Left ventricle myocardium inferior (tissue), 1 donor: ENCODE measurements around the gene CIRBP. TPM values are rescaled to one million over a fixed set of nuclear protein-coding genes. Genes with fewer than 3 reads are reported as not detected.
A peak's percentile ranks its signal among the peaks of the same experiment; 100 is the strongest.

Experiments
- DNase-seq: peaks from one replicate; pipeline ENCODE4 v3.0.0-alpha.2; 2020
- H3K27ac ChIP-seq: fragments of 200-600 bp; replicated peaks from 2 replicates; pipeline ENCODE4 v1.8.0; 2021
- H3K27me3 ChIP-seq: fragments of 200-600 bp; 2 replicates; pipeline ENCODE4 v1.8.0; 2021; ENCODE audit warnings: low read depth
- H3K36me3 ChIP-seq: fragments of 200-600 bp; 2 replicates; pipeline ENCODE4 v1.8.0; 2021
- H3K4me1 ChIP-seq: fragments of 200-600 bp; 2 replicates; pipeline ENCODE4 v1.8.0; 2021
- H3K4me3 ChIP-seq: fragments of 200-600 bp; 2 replicates; pipeline ENCODE4 v1.8.0; 2021; ENCODE audit warnings: mild to moderate bottlenecking, moderate library complexity
- H3K9me3 ChIP-seq: fragments of 200-600 bp; replicated peaks from 2 replicates; pipeline ENCODE4 v1.8.0; 2021
- intact Hi-C: fragments of 100-400 bp; cut with micrococcal nuclease; formaldehyde crosslinking; loops from one replicate; pipeline ENCODE4 v1.11.0; 2022
- total RNA-seq: library from RNA; stranded (reverse); fragmentation: NEBNext Ultra II Directional; extraction: Animal tissue kit (Norgen Biotek cat#: 25700); gene quantifications from one replicate; pipeline ENCODE4 v1.2.1, GENCODE V29; 2021
- TF ChIP-seq, protein P1 (sequence below): fragments of 200-600 bp; IDR thresholded peaks from 2 replicates; pipeline ENCODE4 v1.8.0; 2021; ENCODE audit warnings: antibody characterized with exemption, mild to moderate bottlenecking, borderline replicate concordance
- donor health status: DM: no; HTN: yes; CAD: no; lungs with severe emphysema.

Gene CIRBP
- total RNA-seq, 1 donor from 2014 or later = 229 TPM

DNA sequence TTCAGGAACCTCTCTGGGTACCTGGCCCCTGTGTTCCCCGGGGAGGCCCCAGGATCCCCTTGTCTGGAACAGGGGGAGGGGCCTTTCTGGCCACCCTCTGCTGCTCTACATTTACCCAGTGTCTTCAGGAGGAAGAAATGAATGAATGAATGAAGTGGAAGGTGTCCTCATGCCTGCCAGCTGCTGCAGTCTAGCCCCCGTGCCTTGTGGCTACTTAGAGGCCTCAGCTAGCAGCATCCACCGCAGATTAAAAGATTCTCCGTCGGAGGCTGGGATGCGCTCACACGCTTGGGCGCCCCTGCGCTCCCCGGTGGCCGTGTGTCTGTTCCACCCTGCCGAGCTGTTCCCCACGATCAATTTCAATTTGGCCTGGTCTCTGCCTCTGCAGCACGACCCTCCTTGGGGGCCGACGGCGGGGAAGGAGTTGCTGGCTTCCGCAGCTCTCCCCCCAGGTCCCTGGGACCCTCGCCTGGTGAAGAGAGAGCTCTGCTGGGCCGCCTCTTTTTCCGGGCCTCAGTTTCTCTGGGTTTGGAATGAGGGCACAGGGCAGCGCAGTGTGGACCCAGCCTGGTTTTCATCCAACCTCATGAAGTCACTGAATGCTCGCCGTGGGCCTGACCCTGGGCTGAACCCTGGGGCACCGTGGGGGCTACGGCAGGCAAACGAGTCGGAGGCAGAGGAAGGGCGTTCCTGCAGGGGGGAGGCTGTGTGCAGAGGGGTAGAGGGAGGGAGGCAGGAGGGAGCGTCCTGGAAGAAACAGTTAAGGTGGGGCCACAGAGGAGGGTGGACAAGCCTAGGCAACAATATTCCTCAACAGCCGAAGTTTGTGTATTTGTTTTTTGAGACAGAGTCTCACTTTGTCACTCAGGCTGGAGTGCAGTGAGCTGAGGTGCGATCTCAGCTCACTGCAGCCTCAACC lies 44.8 kb downstream of the CIRBP start:
- no peak overlapping the region for H3K4me3 ChIP-seq
- TF ChIP-seq, protein P1, sequence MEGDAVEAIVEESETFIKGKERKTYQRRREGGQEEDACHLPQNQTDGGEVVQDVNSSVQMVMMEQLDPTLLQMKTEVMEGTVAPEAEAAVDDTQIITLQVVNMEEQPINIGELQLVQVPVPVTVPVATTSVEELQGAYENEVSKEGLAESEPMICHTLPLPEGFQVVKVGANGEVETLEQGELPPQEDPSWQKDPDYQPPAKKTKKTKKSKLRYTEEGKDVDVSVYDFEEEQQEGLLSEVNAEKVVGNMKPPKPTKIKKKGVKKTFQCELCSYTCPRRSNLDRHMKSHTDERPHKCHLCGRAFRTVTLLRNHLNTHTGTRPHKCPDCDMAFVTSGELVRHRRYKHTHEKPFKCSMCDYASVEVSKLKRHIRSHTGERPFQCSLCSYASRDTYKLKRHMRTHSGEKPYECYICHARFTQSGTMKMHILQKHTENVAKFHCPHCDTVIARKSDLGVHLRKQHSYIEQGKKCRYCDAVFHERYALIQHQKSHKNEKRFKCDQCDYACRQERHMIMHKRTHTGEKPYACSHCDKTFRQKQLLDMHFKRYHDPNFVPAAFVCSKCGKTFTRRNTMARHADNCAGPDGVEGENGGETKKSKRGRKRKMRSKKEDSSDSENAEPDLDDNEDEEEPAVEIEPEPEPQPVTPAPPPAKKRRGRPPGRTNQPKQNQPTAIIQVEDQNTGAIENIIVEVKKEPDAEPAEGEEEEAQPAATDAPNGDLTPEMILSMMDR = no peak
- H3K27me3 ChIP-seq = peaks cover 95% of the 10 kb centered on the region
- no peak overlapping the region for H3K27ac ChIP-seq
- no peaks in the 10 kb centered on the region for H3K36me3 ChIP-seq
- intact Hi-C loops = no loop called here
- DNase-seq = no peak
- no peaks in the 10 kb centered on the region for H3K9me3 ChIP-seq
- H3K4me1 ChIP-seq = peaks cover 10% of the 10 kb centered on the region

DNA sequence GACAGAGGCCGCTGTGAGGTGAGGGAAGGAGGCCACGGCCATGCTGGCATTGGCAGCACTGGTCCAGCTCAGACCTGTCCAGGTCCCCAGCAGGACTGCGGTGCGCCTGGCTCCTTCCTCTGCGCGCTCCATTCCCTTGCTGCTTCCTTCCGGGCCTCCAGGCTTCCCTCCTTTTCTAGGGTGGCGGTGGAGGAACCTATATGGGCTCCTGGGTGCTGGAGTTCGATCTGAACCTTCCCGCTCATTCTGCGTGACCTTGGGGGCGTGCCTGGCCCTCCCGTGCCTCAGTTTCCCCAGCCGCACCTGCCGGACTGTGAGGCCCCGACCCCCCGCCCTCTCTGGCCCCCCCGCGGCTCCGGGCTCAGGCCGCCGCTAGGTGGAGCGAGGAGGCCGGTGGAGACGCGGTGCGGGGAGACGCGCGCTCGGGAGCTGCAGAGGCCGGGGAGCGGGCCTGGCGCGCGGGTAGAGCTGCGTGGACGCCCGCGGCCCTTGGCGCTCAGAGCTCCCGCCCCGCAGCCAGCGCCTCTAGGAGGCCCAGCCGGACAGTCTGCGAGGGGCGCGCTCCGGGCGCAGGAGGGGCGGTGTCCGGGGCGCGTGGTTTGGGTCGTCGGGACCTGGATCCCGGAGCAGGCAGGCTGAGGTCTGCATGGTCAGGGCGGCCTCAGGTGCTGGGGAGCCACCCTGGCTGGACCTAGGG lies 46.5 kb downstream of the CIRBP start:
- Histone ChIP-seq H3K4me1 (peaks cover 10% of the 10 kb centered on the region), H3K9me3 (no peaks in the 10 kb centered on the region), H3K36me3 (no peaks in the 10 kb centered on the region), H3K27ac (no peak overlapping the region), H3K27me3 (peaks cover 95% of the 10 kb centered on the region), H3K4me3 (peak overlapping the region; percentile 55)
- TF ChIP-seq, protein P1 = peak; percentile 73
- peak; percentile 53 for DNase-seq
- intact Hi-C loops = no loop called here

DNA sequence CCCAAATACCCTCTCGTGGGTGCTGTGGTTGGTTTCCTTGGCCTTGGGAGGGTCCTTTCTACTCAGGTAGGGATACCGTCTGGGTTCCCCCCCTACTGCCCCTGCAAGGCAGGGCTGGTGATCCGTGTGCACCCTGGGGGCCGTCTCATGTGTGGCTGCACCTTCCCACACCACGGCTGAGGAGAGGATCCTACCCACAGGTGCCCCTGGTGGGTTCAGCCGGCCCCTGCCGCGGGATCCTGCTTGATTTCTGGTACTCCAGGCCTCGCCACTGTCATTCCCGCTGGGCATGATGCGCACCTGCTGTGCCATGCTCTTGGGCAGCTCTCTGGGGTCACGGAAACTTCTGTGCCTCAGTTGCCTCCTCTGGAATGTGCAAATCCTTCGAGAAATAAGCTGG lies 47.3 kb downstream of the CIRBP start:
- Histone ChIP-seq H3K4me1 (peaks cover 10% of the 10 kb centered on the region), H3K4me3 (no peak overlapping the region), H3K27me3 (peaks cover 94% of the 10 kb centered on the region), H3K27ac (no peak overlapping the region), H3K9me3 (no peaks in the 10 kb centered on the region), H3K36me3 (no peaks in the 10 kb centered on the region)
- TF ChIP-seq, protein P1 = no peak
- no peak for DNase-seq
- intact Hi-C loops = no loop called here

DNA sequence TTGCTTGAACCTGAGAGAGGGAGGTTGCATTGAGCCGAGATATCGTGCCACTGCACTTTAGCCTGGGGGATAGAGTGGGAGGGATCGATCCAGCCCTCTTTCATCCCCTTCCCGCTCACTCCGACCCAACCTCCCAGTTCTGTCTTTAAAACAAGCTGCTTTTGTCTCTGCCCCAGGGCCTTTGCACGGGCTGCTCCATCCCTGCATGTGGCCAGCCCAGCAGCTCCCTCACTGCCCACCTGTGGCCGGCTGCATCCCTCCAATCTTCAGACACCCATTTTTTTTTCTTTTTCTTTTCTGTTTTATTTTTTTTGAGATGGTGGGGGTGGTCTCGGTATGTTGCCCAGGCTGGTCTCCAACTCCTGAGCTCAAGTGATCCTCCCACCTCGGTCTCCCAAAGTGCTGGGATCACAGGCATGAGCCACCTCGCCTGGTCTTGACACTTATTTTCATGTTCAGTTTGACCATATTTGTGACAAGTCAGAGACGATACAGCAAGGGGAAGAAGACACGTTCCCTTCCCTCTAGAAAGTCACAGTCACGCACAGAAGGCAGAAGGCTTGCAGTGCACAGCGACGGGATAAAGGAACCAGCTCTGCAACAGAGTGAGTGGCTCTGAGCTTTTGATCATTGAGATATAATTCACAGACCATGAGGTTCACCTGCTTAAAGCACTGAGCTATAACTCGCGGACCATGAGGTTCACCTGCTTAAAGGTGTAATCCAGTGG lies 48.3 kb downstream of the CIRBP start:
- TF ChIP-seq, protein P1 = no peak
- no peaks in the 10 kb centered on the region for H3K36me3 ChIP-seq
- no peak for DNase-seq
- H3K4me3 ChIP-seq = no peak overlapping the region
- H3K27ac ChIP-seq = no peak overlapping the region
- no peaks in the 10 kb centered on the region for H3K9me3 ChIP-seq
- intact Hi-C loops = no loop called here
- peaks cover 98% of the 10 kb centered on the region for H3K27me3 ChIP-seq
- H3K4me1 ChIP-seq = peaks cover 10% of the 10 kb centered on the region
